GM18951 (cell line): ENCODE data around the gene APOL3.
"Not testable (repeated sequence)": the region's sequence is repeated elsewhere in the genome, so short reads cannot be mapped to it uniquely, and the experiment has no call there.

Experiments
- POLR2A ChIP-seq: IDR thresholded peaks from 4 replicates; pipeline ENCODE4 v1.6.1; 2011; ENCODE audit warnings: mild to moderate bottlenecking; ENCODE audit not compliant: insufficient read length, insufficient read depth; ENCODE audit errors: extremely low read depth
- in situ Hi-C: fragments of 300-500 bp; cut with MboI; formaldehyde crosslinking; loops from one replicate; pipeline ENCODE4 v1.12.0; 2022; ENCODE audit warnings: low sequenced_read_pairs, mixed read lengths, inconsistent platforms; ENCODE audit not compliant: unreplicated experiment

The APOL3 gene, protein sequence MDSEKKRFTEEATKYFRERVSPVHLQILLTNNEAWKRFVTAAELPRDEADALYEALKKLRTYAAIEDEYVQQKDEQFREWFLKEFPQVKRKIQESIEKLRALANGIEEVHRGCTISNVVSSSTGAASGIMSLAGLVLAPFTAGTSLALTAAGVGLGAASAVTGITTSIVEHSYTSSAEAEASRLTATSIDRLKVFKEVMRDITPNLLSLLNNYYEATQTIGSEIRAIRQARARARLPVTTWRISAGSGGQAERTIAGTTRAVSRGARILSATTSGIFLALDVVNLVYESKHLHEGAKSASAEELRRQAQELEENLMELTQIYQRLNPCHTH

DNA sequence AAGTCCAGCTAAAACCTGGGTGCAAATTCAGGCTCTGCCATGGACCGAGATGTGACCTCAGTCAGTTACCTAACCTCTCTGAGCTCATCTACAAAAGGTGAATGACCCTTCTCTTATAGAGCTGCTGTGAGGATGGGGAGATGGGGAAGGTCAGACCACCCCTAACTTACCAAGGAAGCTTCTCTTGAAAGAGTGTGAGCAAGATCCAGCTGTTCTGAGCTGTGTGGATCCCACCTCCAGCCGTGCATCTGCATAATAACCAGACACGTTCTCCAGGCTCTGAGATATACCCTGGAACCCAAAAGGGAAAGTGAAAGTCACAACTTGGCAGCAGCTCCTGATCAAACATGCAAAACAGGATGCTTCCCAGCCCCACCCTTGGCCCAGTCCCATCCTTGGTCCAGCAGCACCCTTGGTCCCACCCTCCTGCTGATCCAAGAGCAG is at the start of gene APOL3:
TSS of gene APOL3 (minus strand) at position 257 of the 444 bp plus-strand sequence. CDS start 11,700 bp downstream, outside the sequence.
- in situ Hi-C loops = no loop called here
- peak; percentile 70 for TF ChIP-seq POLR2A

DNA sequence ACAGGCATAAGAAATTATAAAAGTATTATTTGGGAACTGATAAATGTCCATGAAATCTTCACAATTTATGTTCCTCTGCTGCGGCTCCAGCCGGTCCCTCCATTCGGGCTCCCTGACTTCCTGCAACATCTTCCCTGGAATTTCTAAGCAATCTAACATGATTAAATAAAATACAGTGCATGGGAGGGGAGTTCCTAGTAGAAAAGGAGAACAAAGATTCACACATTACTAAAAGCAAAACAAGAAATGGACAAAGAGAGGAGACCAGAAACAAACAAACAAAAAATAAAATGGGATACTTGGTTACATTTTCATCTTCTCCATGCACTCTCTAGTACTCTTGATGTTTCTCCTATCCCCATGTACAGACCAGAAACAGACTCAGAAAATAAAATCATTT is 49.7 kb upstream of the APOL3 start:
- in situ Hi-C loops = no loop called here
- no peak for TF ChIP-seq POLR2A

DNA sequence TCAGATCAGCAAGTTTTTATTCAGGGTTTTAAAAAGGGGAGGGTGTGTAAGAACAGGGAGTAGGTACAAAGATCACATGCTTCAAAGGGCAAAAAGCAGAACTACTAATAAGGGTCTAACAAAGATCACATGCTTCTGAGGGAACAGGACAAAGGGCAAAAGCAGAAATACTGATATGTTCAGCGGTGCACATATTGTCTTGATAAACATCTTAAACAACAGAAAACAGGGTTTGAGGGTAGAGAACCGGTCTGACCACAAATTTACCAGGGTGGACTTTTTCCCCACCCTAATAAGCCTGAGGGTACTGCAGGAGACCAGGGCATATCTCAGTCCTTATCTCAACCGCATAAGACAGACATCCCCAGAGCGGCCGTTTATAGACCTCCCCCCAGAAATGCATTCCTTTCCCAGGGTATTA is 48.9 kb upstream of the APOL3 start:
- in situ Hi-C loops = not testable (repeated sequence)

DNA sequence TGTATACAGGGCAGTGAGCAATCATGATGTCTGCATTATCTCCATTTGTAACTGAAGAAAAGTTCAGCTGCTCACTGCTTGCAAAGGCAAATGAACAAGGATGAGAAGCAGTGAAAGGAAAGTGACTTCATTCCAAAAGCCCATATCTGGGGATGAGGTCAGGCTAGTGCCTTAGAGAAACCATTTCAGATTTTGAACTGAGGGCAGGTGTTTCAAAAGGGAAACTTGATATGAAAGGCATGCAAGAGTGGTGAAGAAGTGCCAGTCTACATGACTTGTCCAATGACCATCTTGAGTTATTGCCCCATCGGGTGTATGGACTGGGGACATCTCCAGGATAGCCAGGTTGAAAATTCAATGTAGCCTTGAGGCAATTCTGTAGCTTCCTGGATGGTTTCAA is 48.4 kb upstream of the APOL3 start:
- TF ChIP-seq POLR2A = no peak
- in situ Hi-C loops = no loop called here

DNA sequence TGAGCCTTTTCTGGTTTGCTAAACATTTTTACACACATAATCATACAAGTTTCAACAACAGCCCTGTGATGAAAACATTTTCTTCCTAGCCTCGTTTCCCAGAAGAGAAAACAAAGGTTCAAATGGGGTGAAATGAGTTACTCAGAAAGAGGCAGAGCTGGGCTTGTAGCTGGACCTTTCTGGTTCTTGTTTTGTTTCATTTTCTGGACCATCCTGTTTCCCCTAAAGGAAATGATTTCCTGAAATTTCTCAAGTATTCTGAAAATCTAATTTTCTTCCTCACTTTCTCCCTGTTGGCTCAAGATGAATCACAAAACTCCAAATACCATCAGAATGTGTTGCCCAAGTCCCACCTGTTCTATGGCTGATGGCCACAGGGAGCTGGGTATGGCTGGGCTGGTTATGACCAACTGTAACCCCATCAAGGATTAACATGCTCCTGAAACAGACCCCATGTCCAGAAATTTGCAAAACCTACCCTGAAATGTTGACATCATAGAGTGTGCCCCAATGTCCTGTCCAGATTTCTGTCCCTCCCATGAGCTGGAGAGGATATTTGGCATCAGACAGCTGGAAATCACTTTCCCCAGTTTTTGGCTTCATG is 47.7 kb upstream of the APOL3 start:
- in situ Hi-C loops = no loop called here
- no peak for TF ChIP-seq POLR2A

DNA sequence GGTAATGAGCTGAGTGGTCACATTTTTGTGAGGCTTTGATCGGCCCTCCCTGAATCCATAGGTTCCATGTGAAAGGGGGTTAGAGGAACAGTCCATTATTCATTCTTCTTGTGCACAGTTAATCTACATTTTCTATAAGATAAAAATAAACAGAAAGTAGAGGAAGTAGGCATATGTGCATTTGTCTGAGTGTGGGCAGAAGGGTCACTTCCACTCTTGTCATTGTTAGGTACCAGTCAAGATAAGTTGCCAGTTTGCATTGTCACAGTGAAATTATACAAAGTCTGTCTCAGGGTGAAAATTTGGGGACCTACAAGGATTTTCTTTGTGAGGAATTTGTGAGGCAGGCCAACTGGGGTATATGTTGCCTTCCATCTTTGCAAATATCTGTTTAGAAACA is 45.7 kb upstream of the APOL3 start:
- in situ Hi-C loops = no loop called here
- no peak for TF ChIP-seq POLR2A

DNA sequence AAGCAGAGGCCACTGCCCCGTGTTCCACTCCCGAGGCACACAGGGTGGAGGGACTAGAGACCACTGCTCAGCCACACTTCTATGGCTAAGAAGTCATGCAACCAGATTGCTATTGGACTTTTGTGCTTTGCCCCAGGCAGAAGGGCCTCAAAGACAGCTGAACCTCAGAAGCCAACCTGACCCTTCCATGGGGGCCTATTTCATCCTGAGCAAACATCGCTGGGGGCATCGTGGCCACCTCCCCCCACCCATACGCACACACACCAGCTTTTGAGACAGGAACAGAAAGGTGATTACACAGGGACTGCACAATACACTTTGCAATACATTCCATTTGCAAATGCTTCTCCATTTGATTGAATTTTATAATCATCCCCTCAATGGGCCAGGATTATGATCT is 45.0 kb upstream of the APOL3 start:
- in situ Hi-C loops = not testable (repeated sequence)

DNA sequence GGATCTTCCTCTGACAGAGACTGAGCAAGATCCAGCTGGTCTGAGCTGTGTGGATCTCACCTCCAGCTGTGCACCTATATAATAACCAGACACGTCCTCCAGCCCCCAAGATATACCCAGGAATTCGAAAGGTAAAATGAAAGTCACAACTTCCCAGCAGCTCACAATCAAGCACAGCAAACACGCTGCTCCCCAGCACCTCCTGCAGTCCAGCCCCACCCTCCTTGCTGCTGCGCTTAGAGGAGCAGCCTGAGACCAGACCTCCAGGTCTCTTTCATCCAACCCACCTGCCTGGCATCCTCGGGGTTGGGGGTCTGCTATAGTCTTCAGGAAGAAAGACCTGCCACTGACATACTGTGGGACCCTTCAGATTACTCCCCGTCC is 44.1 kb upstream of the APOL3 start:
- no peak for TF ChIP-seq POLR2A

DNA sequence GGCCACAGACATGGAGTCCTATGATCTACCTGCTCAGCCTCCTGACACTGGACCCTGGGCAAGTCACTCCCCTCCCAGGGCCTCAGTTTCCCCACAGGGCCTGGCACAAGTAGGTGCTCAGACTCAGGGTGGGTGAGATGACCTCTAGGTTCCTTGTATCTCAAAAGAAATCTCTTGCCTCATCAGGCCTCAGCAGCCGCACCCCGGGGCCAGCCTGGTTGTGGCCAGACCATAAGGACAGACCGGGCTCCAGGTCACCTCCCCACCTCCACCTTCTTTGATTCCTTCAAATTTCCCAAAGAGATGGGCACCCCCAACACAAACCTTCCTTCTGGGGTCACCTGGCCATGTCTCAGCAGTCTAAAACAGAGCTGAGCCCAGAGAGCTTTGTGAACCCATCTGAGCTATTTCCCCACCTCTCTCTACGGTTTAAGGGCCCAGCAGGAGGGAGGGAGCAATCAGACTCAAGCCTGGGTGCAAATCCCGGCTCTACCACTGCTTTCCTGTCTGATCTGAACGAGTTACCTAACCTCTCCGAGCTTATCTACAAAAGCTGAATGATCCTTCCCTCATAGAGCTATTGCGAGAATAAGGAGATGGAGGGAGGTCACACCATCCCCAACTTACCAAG is 43.6 kb upstream of the APOL3 start:
- no peak for TF ChIP-seq POLR2A
- in situ Hi-C loops = no loop called here

More for the DNA sequence above, 44.1 kb upstream of the APOL3 start:
- in situ Hi-C loops = no loop called here

DNA sequence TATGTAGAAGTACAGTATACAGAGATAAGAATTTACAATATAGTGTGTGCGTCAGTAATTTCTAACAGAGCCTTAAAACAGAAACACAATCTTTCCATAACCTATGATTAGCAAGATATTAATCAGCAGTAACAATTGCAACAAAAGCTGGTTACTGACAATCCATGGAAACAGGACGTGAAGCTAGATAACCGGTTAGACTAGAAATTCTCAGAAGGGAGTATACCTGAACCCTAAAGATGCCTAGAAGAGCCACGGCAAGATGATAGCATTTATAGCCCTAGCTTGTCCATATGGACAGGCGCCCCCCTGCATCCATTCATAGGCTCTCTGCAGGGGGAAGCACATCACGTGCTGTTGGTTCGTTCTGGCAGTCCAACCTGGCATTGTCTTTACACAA is 42.9 kb upstream of the APOL3 start:
- in situ Hi-C loops = not testable (repeated sequence)

DNA sequence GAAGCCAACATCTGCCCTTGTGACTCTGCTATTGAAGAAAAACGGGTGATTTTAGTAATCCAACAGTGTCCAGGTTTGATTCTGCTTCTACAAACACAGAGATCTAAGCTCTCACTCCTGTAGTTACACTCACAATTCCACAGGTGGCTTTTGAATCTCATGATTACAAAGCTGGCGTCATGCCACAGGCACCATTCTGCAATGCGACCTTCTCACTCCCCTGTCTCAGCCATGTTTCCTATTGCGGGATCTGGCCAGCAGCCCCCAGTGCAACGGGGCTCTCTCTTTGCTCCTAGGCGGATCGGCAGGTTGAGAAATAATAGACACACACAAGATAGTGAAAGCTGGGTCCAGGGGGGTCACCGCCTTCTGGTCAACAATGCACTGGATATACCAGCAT is 42.4 kb upstream of the APOL3 start:
- in situ Hi-C loops = not testable (repeated sequence)

DNA sequence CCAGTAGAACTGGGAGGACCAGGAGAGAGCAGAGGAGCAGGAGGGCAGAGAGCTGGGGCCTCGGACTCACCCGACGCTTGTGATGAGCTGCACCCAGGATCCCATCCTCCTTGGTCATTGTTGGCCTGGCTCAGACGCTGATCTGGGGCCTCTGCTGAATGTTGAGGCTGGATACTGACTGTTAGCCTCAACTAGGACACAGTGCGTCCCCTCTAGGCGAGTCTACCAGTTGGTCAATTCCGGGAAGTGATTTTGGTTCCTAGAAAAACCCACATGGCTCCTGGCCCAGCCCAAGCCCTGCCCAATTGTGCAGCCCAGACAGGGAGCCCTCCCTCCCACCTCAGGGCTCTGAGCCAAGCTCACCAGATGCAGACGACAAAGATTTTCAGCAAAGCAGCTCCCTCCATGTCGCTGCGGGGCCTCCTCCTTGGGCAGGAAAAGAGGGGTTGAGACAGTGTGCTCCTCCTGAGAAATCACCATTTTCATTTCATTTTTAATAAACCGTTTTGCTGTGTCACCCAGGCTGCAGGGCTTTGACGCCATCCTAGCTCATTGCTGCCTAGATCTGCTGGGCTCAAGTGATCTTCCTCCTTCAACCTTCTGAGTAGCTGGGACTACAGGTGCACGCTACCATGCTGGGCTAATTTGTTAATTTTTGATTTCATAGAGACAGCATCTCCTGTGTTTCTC is 41.2 kb upstream of the APOL3 start, which contains the start of gene APOL4:
TSS of gene APOL4 (minus strand) at position 180 of the 690 bp plus-strand sequence. CDS start at position 105, 75 bp downstream.
- no peak for TF ChIP-seq POLR2A
- in situ Hi-C loops = no loop called here

DNA sequence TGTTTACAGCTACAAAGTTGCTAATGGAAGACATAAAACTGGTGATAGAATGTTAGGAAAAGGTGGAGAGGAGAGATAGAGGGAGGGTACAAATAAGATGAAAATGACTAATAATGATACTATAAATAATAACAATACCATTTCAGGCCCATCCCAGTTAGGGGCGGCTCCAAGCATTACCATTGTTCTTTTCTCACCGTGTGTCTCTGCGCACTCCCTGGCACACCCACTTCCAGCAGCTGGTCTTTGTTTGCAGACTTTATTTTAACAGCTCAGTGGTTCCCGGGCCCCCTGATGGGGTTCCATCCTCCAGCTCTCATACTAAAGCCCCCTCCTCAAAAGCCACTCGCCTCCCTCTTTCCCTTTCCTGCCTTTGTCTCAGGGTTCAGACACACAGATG is 40.5 kb upstream of the APOL3 start:
- in situ Hi-C loops = not testable (repeated sequence)
